Ishikawa (cell line): Measurements from ENCODE around the gene GPRIN2.

Source experiments
- CEBPB ChIP-seq: IDR thresholded peaks from 2 replicates; pipeline ENCODE4 v1.6.1; 2012
- CREB1 ChIP-seq: IDR thresholded peaks from 2 replicates; pipeline ENCODE4 v1.6.1; 2012; ENCODE audit warnings: low read depth
- EGR1 ChIP-seq: IDR thresholded peaks from 2 replicates; pipeline ENCODE4 v1.6.1; 2012
- EP300 ChIP-seq: IDR thresholded peaks from 2 replicates; pipeline ENCODE4 v1.6.1; 2012; ENCODE audit warnings: borderline replicate concordance
- FOXM1 ChIP-seq: IDR thresholded peaks from 2 replicates; pipeline ENCODE4 v1.6.1; 2012; ENCODE audit warnings: low read depth, borderline replicate concordance
- NFIC ChIP-seq: IDR thresholded peaks from 2 replicates; pipeline ENCODE4 v1.6.1; 2012
- RAD21 ChIP-seq: IDR thresholded peaks from 2 replicates; pipeline ENCODE4 v1.6.1; 2012; ENCODE audit warnings: low read depth
- TAF1 ChIP-seq: IDR thresholded peaks from 2 replicates; pipeline ENCODE4 v1.6.1; 2012; ENCODE audit warnings: low read depth, mild to moderate bottlenecking
- TCF12 ChIP-seq: IDR thresholded peaks from 2 replicates; pipeline ENCODE4 v1.6.1; 2012; ENCODE audit warnings: low read depth
- YY1 ChIP-seq: IDR thresholded peaks from 2 replicates; pipeline ENCODE4 v1.6.1; 2012; ENCODE audit warnings: low read depth
- ZBTB7A ChIP-seq: IDR thresholded peaks from 2 replicates; pipeline ENCODE4 v1.6.1; 2012; ENCODE audit warnings: low read depth
- TF ChIP-seq, protein P1 (sequence below): IDR thresholded peaks from 2 replicates; pipeline ENCODE4 v1.6.1; 2012
- TF ChIP-seq, protein P2 (sequence below): IDR thresholded peaks from 2 replicates; pipeline ENCODE4 v1.6.1; 2012; ENCODE audit warnings: low read depth, mild to moderate bottlenecking

DNA sequence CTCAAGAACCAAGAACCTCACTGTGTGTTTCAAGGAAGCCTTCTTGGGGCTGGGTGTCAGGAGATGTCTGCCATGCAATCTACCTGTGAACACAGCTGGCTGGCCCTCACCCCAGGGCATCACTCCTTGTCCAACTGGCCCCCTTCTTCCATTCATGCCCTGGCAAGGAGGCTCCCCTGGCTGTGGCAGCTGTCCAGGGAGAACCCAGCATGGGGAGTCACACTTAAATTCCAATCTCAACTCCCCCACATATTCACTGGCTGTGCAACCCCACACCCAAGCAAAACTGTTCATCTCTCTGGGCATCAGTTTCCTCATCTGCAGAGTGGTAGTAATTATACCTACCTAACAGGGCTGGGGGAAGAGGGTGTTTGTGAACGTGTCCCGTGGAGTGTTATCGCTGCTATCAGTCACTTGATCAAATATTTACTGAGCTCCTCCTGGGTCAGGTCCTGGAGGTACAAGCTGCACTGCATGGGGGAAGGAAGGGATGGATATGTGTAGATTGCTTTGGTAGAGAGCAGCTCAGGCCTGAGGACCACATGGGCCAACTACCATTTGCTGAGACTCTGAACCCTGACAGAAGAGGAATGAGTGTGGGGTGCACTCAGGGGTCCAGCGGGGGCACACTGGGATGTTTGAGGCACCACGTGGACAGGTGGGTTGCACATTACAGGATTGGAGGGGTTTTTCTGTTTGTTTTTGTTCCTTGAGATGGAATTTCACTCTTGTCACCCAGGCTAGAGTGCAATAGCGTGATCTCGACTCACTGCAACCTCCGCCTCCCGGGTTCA, 2.1 kb upstream of the GPRIN2 start:
- TF ChIP-seq EP300 (no peak), EGR1 (no peak), CEBPB (no peak), RAD21 (no peak), FOXM1 (no peak), CREB1 (no peak), TAF1 (no peak), YY1 (no peak), TCF12 (no peak), NFIC (no peak), ZBTB7A (no peak)
- TF ChIP-seq, protein P1, sequence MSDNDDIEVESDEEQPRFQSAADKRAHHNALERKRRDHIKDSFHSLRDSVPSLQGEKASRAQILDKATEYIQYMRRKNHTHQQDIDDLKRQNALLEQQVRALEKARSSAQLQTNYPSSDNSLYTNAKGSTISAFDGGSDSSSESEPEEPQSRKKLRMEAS, result no peak
- TF ChIP-seq, protein P2, sequence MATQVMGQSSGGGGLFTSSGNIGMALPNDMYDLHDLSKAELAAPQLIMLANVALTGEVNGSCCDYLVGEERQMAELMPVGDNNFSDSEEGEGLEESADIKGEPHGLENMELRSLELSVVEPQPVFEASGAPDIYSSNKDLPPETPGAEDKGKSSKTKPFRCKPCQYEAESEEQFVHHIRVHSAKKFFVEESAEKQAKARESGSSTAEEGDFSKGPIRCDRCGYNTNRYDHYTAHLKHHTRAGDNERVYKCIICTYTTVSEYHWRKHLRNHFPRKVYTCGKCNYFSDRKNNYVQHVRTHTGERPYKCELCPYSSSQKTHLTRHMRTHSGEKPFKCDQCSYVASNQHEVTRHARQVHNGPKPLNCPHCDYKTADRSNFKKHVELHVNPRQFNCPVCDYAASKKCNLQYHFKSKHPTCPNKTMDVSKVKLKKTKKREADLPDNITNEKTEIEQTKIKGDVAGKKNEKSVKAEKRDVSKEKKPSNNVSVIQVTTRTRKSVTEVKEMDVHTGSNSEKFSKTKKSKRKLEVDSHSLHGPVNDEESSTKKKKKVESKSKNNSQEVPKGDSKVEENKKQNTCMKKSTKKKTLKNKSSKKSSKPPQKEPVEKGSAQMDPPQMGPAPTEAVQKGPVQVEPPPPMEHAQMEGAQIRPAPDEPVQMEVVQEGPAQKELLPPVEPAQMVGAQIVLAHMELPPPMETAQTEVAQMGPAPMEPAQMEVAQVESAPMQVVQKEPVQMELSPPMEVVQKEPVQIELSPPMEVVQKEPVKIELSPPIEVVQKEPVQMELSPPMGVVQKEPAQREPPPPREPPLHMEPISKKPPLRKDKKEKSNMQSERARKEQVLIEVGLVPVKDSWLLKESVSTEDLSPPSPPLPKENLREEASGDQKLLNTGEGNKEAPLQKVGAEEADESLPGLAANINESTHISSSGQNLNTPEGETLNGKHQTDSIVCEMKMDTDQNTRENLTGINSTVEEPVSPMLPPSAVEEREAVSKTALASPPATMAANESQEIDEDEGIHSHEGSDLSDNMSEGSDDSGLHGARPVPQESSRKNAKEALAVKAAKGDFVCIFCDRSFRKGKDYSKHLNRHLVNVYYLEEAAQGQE, result no peak
